ENCODE measurements around the gene SERPINE1.

Gene SERPINE1

GRCh38 chr7:101156866-101157589 lies 30.1 kb downstream of the SERPINE1 start:
- no peak for FAIRE-seq

DNA sequence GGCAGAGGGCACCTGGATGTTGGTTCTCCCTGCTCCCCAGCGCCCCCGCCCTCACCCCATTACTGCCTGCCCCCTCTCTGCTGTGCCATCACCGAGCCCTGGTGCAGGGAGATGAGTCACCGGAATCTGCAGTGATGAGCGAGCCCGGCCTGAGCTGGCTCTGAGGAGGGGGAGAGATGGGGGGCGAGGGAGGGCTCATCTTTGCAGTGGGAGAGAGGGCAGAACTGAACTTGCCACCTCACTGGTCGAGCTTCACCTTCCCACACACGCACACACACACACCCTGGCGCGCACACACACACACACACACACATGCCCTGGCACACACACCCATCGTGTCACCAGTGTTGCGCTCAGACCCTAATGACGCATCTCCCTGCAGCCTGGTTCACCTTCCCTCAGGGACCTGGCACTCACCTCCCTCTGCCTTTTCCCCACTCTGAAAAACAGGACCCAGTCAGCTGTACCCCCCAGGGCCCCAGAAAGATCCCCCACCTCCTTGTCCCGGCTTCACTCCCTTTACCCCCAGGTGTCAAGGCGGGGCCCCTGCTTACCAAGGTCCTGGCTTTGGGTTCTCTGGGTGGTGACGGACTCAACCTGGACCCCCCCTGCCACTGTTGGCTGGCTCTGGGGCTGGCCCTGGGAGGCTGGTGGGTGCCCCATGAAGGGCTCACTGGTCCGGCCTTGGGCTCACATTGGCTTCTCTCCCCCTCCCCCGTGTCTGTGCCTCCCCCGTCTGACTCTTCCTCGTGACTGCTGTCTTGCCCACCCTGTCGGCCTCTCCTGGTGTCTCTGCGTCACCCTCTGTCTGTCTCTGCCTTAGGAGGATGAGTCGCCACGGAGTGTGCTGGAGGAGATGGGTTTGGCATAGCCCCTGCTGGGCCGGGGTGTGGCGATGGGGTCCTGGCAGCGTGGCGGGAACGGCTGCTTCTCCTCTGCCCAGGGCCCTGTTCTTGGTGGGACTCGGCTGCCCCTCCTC lies 33.1 kb downstream of the SERPINE1 start:
- FAIRE-seq, result no peak

GRCh38 chr7:101160910-101161309 lies 34.0 kb downstream of the SERPINE1 start:
- FAIRE-seq, result no peak

DNA sequence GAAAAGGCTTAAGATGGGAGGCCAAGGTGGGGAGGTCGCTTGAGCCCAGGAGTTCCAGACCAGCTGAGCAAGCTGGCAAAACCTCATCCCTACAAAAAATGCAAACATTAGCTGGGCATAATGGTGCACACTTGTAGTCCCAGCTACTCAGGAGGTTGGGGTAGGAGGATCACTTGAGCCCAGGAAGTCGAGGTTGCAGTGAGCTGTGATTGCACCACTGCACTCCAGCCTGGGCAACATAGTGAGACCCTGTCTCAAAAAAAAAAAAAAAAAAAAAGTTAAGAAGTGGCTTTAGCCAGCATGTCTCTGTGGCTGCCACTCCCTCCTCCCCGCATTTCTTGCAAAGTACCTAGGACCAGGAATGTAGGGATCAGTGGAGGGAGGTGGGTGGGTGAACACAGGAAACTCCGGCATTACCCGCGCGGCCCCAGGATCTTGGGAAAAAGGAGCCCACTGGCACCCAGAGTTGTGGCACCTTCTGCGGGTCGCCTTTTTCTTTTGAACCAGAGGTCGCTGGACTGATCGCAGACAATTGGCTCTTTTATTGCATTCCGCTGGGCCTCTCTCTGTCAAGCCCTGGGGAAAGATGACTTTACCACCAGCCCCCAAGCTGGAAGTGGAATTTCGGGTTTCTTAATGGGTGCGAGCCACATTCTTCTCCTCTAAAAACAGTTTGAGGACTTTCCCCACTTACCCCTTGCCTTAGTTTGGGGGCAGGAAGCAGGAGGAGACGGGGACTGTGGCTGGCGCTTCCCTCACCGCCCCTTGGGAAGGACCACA lies 35.0 kb downstream of the SERPINE1 start:
- no peak for FAIRE-seq

DNA sequence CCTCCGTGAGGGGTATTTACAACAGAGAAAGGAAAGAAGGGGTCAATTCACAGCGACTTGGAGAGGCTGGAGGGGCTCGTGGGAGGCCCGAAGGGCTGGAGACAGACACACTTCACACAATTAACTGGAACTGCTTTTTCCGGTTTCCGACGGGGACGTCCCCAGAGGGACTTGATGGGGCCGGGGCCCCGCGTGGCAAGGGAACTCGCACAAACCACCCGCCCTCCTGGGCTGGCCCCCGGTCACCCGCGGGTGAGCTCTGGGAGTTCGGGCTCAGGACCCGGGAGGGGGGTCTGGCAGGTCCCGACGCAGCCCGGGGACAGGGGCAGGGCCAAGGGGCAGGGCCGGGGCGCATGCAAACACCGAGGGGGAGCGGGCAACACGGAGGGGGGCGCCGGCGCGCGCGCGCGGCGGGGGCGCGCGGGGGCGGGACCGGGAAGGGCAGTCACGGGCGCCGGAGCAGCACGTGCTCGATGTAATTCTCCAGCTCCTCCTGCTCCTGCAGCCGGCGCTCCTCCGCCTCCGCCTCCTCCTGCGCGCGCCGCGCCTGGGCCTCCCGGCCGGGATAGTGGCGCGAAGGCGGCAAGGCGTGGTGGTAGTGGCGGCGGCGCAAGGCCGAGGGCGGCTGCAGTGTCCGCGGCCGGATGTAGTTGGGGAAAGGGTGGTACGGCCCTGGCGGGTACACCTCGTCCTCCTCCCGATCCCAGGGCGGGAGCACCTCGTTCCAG lies 35.8 kb downstream of the SERPINE1 start:
- FAIRE-seq, result no peak

DNA sequence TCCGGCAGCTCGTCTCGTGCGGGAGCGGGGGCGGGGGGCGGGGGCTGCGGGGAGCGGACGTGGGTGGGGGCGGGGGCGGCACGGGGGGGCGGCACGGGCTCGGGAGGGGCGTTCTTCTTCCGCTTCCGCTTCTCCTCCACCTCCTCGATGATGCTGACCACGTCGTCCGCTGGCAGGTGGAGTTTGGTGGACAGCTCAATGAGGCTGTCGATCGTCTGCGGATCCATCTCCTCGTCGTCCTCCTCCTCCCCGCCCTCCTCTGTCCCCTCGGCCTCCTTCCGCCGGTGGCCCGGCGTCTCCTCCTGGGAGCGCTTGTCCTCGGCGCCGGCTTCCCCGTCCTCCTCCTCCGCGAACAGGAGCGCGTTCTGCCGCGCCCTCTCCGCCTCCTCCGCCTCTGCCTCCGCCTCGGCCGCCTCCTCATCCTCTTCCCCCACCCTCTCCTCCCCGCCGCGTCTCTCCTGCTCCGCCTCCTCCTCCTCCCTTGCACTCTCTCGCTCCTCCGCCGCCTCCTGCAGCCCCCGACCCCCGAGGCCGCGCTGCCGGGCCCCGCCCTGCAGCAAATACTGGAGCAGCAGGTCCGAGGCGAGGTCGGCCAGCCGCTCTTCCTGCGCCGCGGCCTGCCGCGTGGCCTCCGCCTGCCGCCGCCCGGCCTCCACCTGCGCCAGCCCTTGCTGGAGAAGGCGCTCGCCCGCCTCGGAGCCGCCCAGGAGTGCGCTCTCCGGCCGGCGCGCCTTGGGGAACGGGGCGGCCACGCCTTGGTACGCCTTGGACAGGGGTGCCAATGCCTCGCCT lies 36.6 kb downstream of the SERPINE1 start:
- no peak for FAIRE-seq

GRCh38 chr7:101164071-101164840 lies 37.4 kb downstream of the SERPINE1 start:
- FAIRE-seq, result no peak

- FAIRE-seq, result peak; percentile 84
Observed at GRCh38 chr7:101165075-101165957, 38.4 kb downstream of the SERPINE1 start, which contains the start of gene VGF. VGF (minus strand) TSS chr7:101165569; CDS start chr7:101164843, 726 bp downstream.

GRCh38 chr7:101165958-101166647 lies 39.2 kb downstream of the SERPINE1 start:
- FAIRE-seq, result no peak

GRCh38 chr7:101166648-101166908 lies 39.7 kb downstream of the SERPINE1 start:
- no peak for FAIRE-seq

- FAIRE-seq, result peak; percentile 23
Observed at GRCh38 chr7:101166909-101167644, 40.2 kb downstream of the SERPINE1 start.

GRCh38 chr7:101167645-101168411 lies 40.9 kb downstream of the SERPINE1 start:
- no peak for FAIRE-seq

- FAIRE-seq, result no peak
Observed at GRCh38 chr7:101168412-101169049, 41.6 kb downstream of the SERPINE1 start.

- no peak for FAIRE-seq
Observed at GRCh38 chr7:101169110-101169837, 42.4 kb downstream of the SERPINE1 start.

GRCh38 chr7:101169838-101170551 lies 43.1 kb downstream of the SERPINE1 start:
- FAIRE-seq, result no peak

Data from G401.6 (cell line).